Measurements from ENCODE around the gene FBLN1.

The FBLN1 gene

DNA sequence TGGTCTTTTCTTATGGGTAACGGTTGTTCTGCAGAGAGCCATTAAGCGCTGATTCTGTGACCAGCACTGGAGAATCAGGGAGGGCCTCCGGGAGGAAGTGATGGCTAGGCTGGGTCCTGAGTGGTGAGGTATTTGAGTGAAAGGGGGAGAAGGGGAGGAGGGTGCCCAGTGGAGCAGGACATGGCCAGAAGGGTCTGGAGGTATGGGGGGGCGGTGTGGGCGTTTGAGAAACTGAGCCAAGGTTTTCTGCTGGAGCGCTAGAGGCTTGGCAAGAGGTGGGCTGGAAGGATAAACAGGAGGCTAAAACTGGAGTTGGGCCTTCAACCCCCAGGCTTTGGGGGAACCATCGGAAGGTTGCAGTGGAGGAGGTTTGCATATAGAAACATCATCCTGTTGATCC lies 72.5 kb downstream of the FBLN1 start:
- H3K27me3 ChIP-seq (ENCODE audit: control insufficient read depth, insufficient read depth, low read length), result no peaks in the 10 kb centered on the region
- no peak overlapping the region for H3K9ac ChIP-seq
- no peak overlapping the region for H3K4me2 ChIP-seq (ENCODE audit: low read length)
- no peak overlapping the region for H2AFZ ChIP-seq
- H3K4me3 ChIP-seq (ENCODE audit: low read depth, low read length), result no peak overlapping the region
- no peaks in the 10 kb centered on the region for H3K4me1 ChIP-seq
- no peaks in the 10 kb centered on the region for H3K36me3 ChIP-seq (ENCODE audit: control insufficient read depth, insufficient read depth, low read length)
- no peaks in the 10 kb centered on the region for H3K9me3 ChIP-seq (ENCODE audit: control insufficient read depth, low read length)
- TF ChIP-seq CTCF (IDR thresholded peaks at IDR 0.05), result no peak
- no peak overlapping the region for H3K27ac ChIP-seq
- H3K79me2 ChIP-seq, result no peaks in the 10 kb centered on the region

DNA sequence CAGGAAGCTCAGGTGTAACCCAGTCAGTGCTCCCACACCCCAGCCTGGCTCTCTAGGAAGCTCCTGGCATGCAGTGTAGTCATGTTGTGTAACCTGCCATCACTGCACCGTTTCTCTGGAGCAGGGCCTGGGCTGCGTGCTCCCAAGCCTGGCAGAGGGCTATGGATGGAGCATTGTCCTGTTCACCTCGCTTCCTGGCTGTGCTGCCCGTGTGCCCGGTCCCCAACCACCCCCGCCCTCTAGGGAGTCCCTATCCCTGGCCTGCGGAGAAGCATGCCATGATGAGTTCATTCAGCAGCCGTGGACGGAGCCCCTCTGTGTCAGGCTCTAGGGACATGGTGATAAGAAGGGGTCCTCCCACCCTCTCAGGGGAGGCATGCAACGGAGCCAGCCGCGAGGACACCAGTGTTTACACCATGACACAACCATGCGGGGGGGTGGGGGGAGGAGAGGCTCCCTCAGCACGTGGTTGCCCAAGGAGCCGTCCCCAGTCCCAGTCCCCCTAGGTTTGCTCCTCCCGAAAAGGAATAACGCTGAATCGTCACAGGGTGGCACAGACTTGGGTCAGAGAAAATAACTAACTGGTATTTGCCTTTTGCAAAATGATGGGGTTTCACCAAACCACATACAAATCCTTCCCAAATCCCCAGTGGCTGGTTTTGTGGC lies 73.1 kb downstream of the FBLN1 start:
- H3K9ac ChIP-seq, result no peak overlapping the region
- no peaks in the 10 kb centered on the region for H3K27me3 ChIP-seq (ENCODE audit: control insufficient read depth, insufficient read depth, low read length)
- no peak for TF ChIP-seq CTCF (IDR thresholded peaks at IDR 0.05)
- no peaks in the 10 kb centered on the region for H3K9me3 ChIP-seq (ENCODE audit: control insufficient read depth, low read length)
- no peaks in the 10 kb centered on the region for H3K4me1 ChIP-seq
- H3K4me3 ChIP-seq (ENCODE audit: low read depth, low read length), result no peak overlapping the region
- no peak overlapping the region for H2AFZ ChIP-seq
- H3K4me2 ChIP-seq (ENCODE audit: low read length), result no peak overlapping the region
- no peak overlapping the region for H3K27ac ChIP-seq
- no peaks in the 10 kb centered on the region for H3K79me2 ChIP-seq
- no peaks in the 10 kb centered on the region for H3K36me3 ChIP-seq (ENCODE audit: control insufficient read depth, insufficient read depth, low read length)

GRCh38 chr22:45576273-45576625 lies 73.6 kb downstream of the FBLN1 start:
- H3K4me1 ChIP-seq, result no peaks in the 10 kb centered on the region
- H3K9me3 ChIP-seq (ENCODE audit: control insufficient read depth, low read length), result no peaks in the 10 kb centered on the region
- H3K9ac ChIP-seq, result no peak overlapping the region
- H2AFZ ChIP-seq, result no peak overlapping the region
- no peak overlapping the region for H3K4me2 ChIP-seq (ENCODE audit: low read length)
- H3K4me3 ChIP-seq (ENCODE audit: low read depth, low read length), result no peak overlapping the region
- no peak overlapping the region for H3K27ac ChIP-seq
- no peaks in the 10 kb centered on the region for H3K27me3 ChIP-seq (ENCODE audit: control insufficient read depth, insufficient read depth, low read length)
- TF ChIP-seq CTCF (IDR thresholded peaks at IDR 0.05), result no peak
- no peaks in the 10 kb centered on the region for H3K79me2 ChIP-seq
- no peaks in the 10 kb centered on the region for H3K36me3 ChIP-seq (ENCODE audit: control insufficient read depth, insufficient read depth, low read length)

- Histone ChIP-seq H3K36me3 (ENCODE audit: control insufficient read depth, insufficient read depth, low read length) (no peaks in the 10 kb centered on the region), H2AFZ (no peak overlapping the region), H3K27ac (no peak overlapping the region), H3K4me1 (no peaks in the 10 kb centered on the region), H3K4me2 (ENCODE audit: low read length) (no peak overlapping the region), H3K9ac (no peak overlapping the region), H3K4me3 (ENCODE audit: low read depth, low read length) (no peak overlapping the region), H3K27me3 (ENCODE audit: control insufficient read depth, insufficient read depth, low read length) (no peaks in the 10 kb centered on the region), H3K79me2 (no peaks in the 10 kb centered on the region), H3K9me3 (ENCODE audit: control insufficient read depth, low read length) (no peaks in the 10 kb centered on the region)
- no peak for TF ChIP-seq CTCF (IDR thresholded peaks at IDR 0.05)
These were observed 74.2 kb downstream of the FBLN1 start for GRCh38 chr22:45576730-45577464.
